H9 (cell line): ENCODE data around the gene ZMIZ1. TPM values are rescaled to one million over a fixed set of nuclear protein-coding genes. Genes with fewer than 3 reads are reported as not detected.

Source experiments
- DNase-seq: peaks from one replicate; pipeline ENCODE4 v3.0.0-alpha.2; 2017
- H2AFZ ChIP-seq: one replicate; pipeline ENCODE4 v1.6.1; 2013; ENCODE audit warnings: mild to moderate bottlenecking, low read length, control low read depth, moderate library complexity
- H2AK5ac ChIP-seq: 2 replicates; pipeline ENCODE4 v1.6.1; 2013; ENCODE audit warnings: low read length, control low read depth, mixed read lengths; ENCODE audit not compliant: insufficient read length
- H2BK120ac ChIP-seq: one replicate; pipeline ENCODE4 v1.6.1; 2013; ENCODE audit warnings: low read depth, mild to moderate bottlenecking, low read length, control low read depth, inconsistent platforms; ENCODE audit not compliant: poor library complexity, severe bottlenecking
- H2BK12ac ChIP-seq: 2 replicates; pipeline ENCODE4 v1.6.1; 2013; ENCODE audit warnings: low read length, control low read depth, mixed read lengths, low read depth; ENCODE audit not compliant: insufficient read length
- H2BK15ac ChIP-seq: 2 replicates; pipeline ENCODE4 v1.6.1; 2013; ENCODE audit warnings: low read depth, low read length, control low read depth
- H2BK20ac ChIP-seq: one replicate; pipeline ENCODE4 v1.6.1; 2013; ENCODE audit warnings: low read depth, mild to moderate bottlenecking, low read length, control low read depth, inconsistent platforms; ENCODE audit not compliant: poor library complexity, severe bottlenecking
- H2BK5ac ChIP-seq: 2 replicates; pipeline ENCODE4 v1.6.1; 2013; ENCODE audit warnings: low read length, control low read depth, mixed read lengths; ENCODE audit not compliant: insufficient read length
- H3K14ac ChIP-seq: 2 replicates; pipeline ENCODE4 v1.6.1; 2013; ENCODE audit warnings: low read length, control low read depth; ENCODE audit not compliant: insufficient read depth
- H3K18ac ChIP-seq: 2 replicates; pipeline ENCODE4 v1.6.1; 2013; ENCODE audit warnings: low read depth, mild to moderate bottlenecking, mixed read lengths, low read length, control low read depth; ENCODE audit not compliant: insufficient read length
- H3K23ac ChIP-seq: 2 replicates; pipeline ENCODE4 v1.6.1; 2013; ENCODE audit warnings: low read length, control low read depth, mixed read lengths, low read depth; ENCODE audit not compliant: insufficient read length
- H3K23me2 ChIP-seq: 2 replicates; pipeline ENCODE4 v1.6.1; 2013; ENCODE audit warnings: low read depth, mild to moderate bottlenecking, mixed read lengths, low read length, control low read depth; ENCODE audit not compliant: insufficient read length, poor library complexity, severe bottlenecking
- H3K27ac ChIP-seq: 2 replicates; pipeline ENCODE4 v1.5.1; 2013; ENCODE audit warnings: low read length, control low read depth, mixed read lengths, low read depth; ENCODE audit not compliant: insufficient read length
- H3K27me3 ChIP-seq: 2 replicates; pipeline ENCODE4 v1.6.1; 2013; ENCODE audit warnings: low read length, control low read depth, inconsistent platforms; ENCODE audit not compliant: insufficient read depth
- H3K4ac ChIP-seq: 2 replicates; pipeline ENCODE4 v1.6.1; 2013; ENCODE audit warnings: low read depth, mild to moderate bottlenecking, control low read depth, inconsistent platforms, low read length, moderate library complexity
- H3K4me1 ChIP-seq: 2 replicates; pipeline ENCODE4 v1.6.1; 2013; ENCODE audit warnings: low read length, control low read depth, inconsistent platforms; ENCODE audit not compliant: insufficient read depth
- H3K4me2 ChIP-seq: 2 replicates; pipeline ENCODE4 v1.6.1; 2013; ENCODE audit warnings: low read length, control low read depth, mixed read lengths; ENCODE audit not compliant: insufficient read length, insufficient read depth
- H3K56ac ChIP-seq: 2 replicates; pipeline ENCODE4 v1.6.1; 2013; ENCODE audit warnings: low read depth, mild to moderate bottlenecking, mixed read lengths, low read length, control low read depth; ENCODE audit not compliant: insufficient read length
- H3K79me1 ChIP-seq: 2 replicates; pipeline ENCODE4 v1.6.1; 2013; ENCODE audit warnings: low read depth, mild to moderate bottlenecking, moderate library complexity, low read length, control low read depth, inconsistent platforms; ENCODE audit not compliant: insufficient read depth, poor library complexity, severe bottlenecking
- H3K79me2 ChIP-seq: 2 replicates; pipeline ENCODE4 v1.6.1; 2013; ENCODE audit warnings: low read length, control low read depth, inconsistent platforms; ENCODE audit not compliant: insufficient read depth
- H3K9ac ChIP-seq: 2 replicates; pipeline ENCODE4 v1.6.1; 2013; ENCODE audit warnings: low read length, control low read depth, mixed read lengths; ENCODE audit not compliant: insufficient read length; ENCODE audit errors: extremely low read depth
- H3K9me3 ChIP-seq: one replicate; pipeline ENCODE4 v1.6.1; 2013; ENCODE audit warnings: low read depth, low read length, inconsistent platforms; ENCODE audit not compliant: control insufficient read depth
- H3T11ph ChIP-seq: one replicate; pipeline ENCODE4 v1.6.1; 2013; ENCODE audit warnings: mild to moderate bottlenecking, low read length, control low read depth, inconsistent platforms
- H4K20me1 ChIP-seq: one replicate; pipeline ENCODE4 v1.6.1; 2013; ENCODE audit not compliant: control insufficient read depth, insufficient read length, insufficient read depth
- H4K5ac ChIP-seq: 2 replicates; pipeline ENCODE4 v1.6.1; 2013; ENCODE audit warnings: low read depth, mild to moderate bottlenecking, mixed read lengths, low read length, control low read depth; ENCODE audit not compliant: insufficient read length
- H4K8ac ChIP-seq: replicated peaks from 2 replicates; pipeline ENCODE4 v1.6.1; 2013; ENCODE audit warnings: low read length, control low read depth, mixed read lengths, low read depth; ENCODE audit not compliant: insufficient read length
- H4K91ac ChIP-seq: 2 replicates; pipeline ENCODE4 v1.6.1; 2013; ENCODE audit warnings: low read depth, mild to moderate bottlenecking, moderate library complexity, mixed read lengths, low read length, control low read depth; ENCODE audit not compliant: insufficient read length
- H3K27ac Mint-ChIP-seq, 3 experiments: 2 replicates in 2 of 3; 3 replicates in 1 of 3; pipeline ENCODE4 v1.8.0; 2020 to 2021; ENCODE audit warnings: mixed read lengths in 3 of 3, mild to moderate bottlenecking in 1 of 3, moderate library complexity in 1 of 3
- H3K27me3 Mint-ChIP-seq: 2 replicates; pipeline ENCODE4 v1.8.0; 2021; ENCODE audit warnings: low read depth, mild to moderate bottlenecking, moderate library complexity, mixed read lengths
- H3K36me3 Mint-ChIP-seq, 3 experiments: 2 replicates in 2 of 3; 3 replicates in 1 of 3; pipeline ENCODE4 v1.8.0; 2020 to 2021; ENCODE audit warnings: low read depth in 3 of 3, mixed read lengths in 3 of 3; ENCODE audit not compliant: insufficient read depth in 1 of 3
- H3K4me1 Mint-ChIP-seq, 2 experiments: 2 replicates each; pipeline ENCODE4 v1.8.0; 2020; ENCODE audit warnings: mixed read lengths in 2 of 2
- H3K4me3 Mint-ChIP-seq, 2 experiments: 2 replicates in 1 of 2; 3 replicates in 1 of 2; pipeline ENCODE4 v1.8.0; 2020 to 2021; ENCODE audit warnings: mild to moderate bottlenecking in 2 of 2, mixed read lengths in 2 of 2, moderate library complexity in 1 of 2
- H3K9me3 Mint-ChIP-seq, 2 experiments: 2 replicates in 1 of 2; 3 replicates in 1 of 2; pipeline ENCODE4 v1.8.0; 2020; ENCODE audit warnings: mild to moderate bottlenecking in 2 of 2, mixed read lengths in 2 of 2, moderate library complexity in 1 of 2
- CTCF ChIP-seq: fragments of 200-600 bp; sonication (generic); conservative IDR thresholded peaks from 3 replicates; pipeline ENCODE4 v1.8.0; 2021; ENCODE audit warnings: antibody characterized with exemption, mild to moderate bottlenecking
- WGBS: extraction: QIAGEN DNeasy Blood & Tissue Kit; methylation state at CpG from one replicate; pipeline ENCODE4 v1.1.7; 2013; ENCODE audit warnings: missing lambda C conversion rate, low lambda C conversion rate, mixed read lengths; ENCODE audit not compliant: insufficient read length; ENCODE audit errors: extremely low coverage; 5-methylcytosine and 5-hydroxymethylcytosine counted together
- total RNA-seq: library from RNA; stranded (reverse); gene quantifications from 2 replicates; pipeline ENCODE4 v1.2.1, GENCODE V29; 2021

The ZMIZ1 gene
- total RNA-seq, 1 experiment from 2014 or later, result 36.9 TPM

- no peaks in the 10 kb centered on the region for H3K9me3 ChIP-seq
- Mint-ChIP-seq H3K4me3 (no peak overlapping the region), H3K4me1 (peaks cover 22 to 28% of the 10 kb centered on the region in 2 experiments), H3K27me3 (peaks cover 46% of the 10 kb centered on the region), H3K36me3 (peaks cover 0 to 7% (median 5%) of the 10 kb centered on the region in 3 experiments; a peak in 5 of 7 replicates), H3K9me3 (no peaks in the 10 kb centered on the region), H3K27ac (no peak overlapping the region)
- H3K14ac ChIP-seq, result no peak overlapping the region
- no peak overlapping the region for H3K23ac ChIP-seq
- H3K56ac ChIP-seq, result no peak overlapping the region
- peaks cover 3% of the 10 kb centered on the region for H4K20me1 ChIP-seq
- H2BK20ac ChIP-seq, result no peak overlapping the region
- H3K79me2 ChIP-seq, result no peaks in the 10 kb centered on the region
- no peak overlapping the region for H3K4ac ChIP-seq
- H4K91ac ChIP-seq, result no peak overlapping the region
- no peak overlapping the region for H3T11ph ChIP-seq
- no peak overlapping the region for H3K18ac ChIP-seq
- H3K4me2 ChIP-seq, result no peak overlapping the region
- H2AK5ac ChIP-seq, result no peak overlapping the region
- no peaks in the 10 kb centered on the region for H3K79me1 ChIP-seq
- TF ChIP-seq CTCF, result no peak
- no peak for DNase-seq
- H2BK5ac ChIP-seq, result no peak overlapping the region
- no peak overlapping the region for H2BK12ac ChIP-seq
- no peak overlapping the region for H2BK120ac ChIP-seq
- no CpG with 5 or more reads among the region's 14 CpGs for WGBS
- H2AFZ ChIP-seq, result no peak overlapping the region
- H2BK15ac ChIP-seq, result no peak overlapping the region
- H3K4me1 ChIP-seq, result peaks cover 3% of the 10 kb centered on the region; the same call in 1 of the 2 replicates
- H3K23me2 ChIP-seq, result peaks cover 11% of the 10 kb centered on the region
- H3K27me3 ChIP-seq, result peaks cover 21% of the 10 kb centered on the region
- H3K27ac ChIP-seq, result no peak overlapping the region
- no peak overlapping the region for H3K9ac ChIP-seq
- H4K8ac ChIP-seq, result no peak overlapping the region
- H4K5ac ChIP-seq, result no peak overlapping the region
Measured at GRCh38 chr10:79246209-79246581, 177.4 kb downstream of the ZMIZ1 start.
